Astrocyte (in vitro differentiated cells and primary cell): ENCODE data around the gene RRP36. TPM values are rescaled to one million over a fixed set of nuclear protein-coding genes. Genes with fewer than 3 reads are reported as not detected.

Source experiments
- DNase-seq: peaks from one replicate; pipeline ENCODE4 v3.0.0-alpha.2; 2010; ENCODE audit warnings: low read depth
- FAIRE-seq: peaks from 2 replicates; lab custom pipeline; 2011; peaks lifted over from hg19 to GRCh38; lab: Jason Lieb, UNC
- H2AFZ ChIP-seq: 2 replicates; pipeline ENCODE4 v1.6.0; 2012; ENCODE audit warnings: low read depth, low read length, inconsistent platforms
- H3K27ac ChIP-seq: 2 replicates; pipeline ENCODE4 v1.5.1; 2011; ENCODE audit warnings: low read depth, low read length, inconsistent platforms
- H3K27me3 ChIP-seq: 2 replicates; pipeline ENCODE4 v1.6.0; 2011; ENCODE audit warnings: low read length, inconsistent platforms; ENCODE audit not compliant: insufficient read depth
- H3K36me3 ChIP-seq: 2 replicates; pipeline ENCODE4 v1.5.1; 2011; ENCODE audit warnings: low read length, inconsistent platforms; ENCODE audit not compliant: insufficient read depth
- H3K4me1 ChIP-seq: 2 replicates; pipeline ENCODE4 v1.5.1; 2011; ENCODE audit warnings: low read length, inconsistent platforms; ENCODE audit not compliant: insufficient read depth
- H3K4me2 ChIP-seq: 2 replicates; pipeline ENCODE4 v1.6.0; 2012; ENCODE audit warnings: low read length, inconsistent platforms
- H3K4me3 ChIP-seq: 2 replicates; pipeline ENCODE4 v1.5.1; 2011; ENCODE audit warnings: low read depth, mild to moderate bottlenecking, low read length, inconsistent platforms; ENCODE audit not compliant: insufficient read depth
- H3K79me2 ChIP-seq: 2 replicates; pipeline ENCODE4 v1.6.0; 2012; ENCODE audit warnings: mild to moderate bottlenecking, low read length, inconsistent platforms; ENCODE audit not compliant: insufficient read depth
- H3K9ac ChIP-seq: 2 replicates; pipeline ENCODE4 v1.6.0; 2012; ENCODE audit warnings: mild to moderate bottlenecking, low read length, inconsistent platforms
- H3K9me3 ChIP-seq: 2 replicates; pipeline ENCODE4 v1.5.1; 2012; ENCODE audit warnings: low read depth, mild to moderate bottlenecking, low read length, inconsistent platforms; ENCODE audit not compliant: insufficient read depth
- H4K20me1 ChIP-seq: 2 replicates; pipeline ENCODE4 v1.6.0; 2012; ENCODE audit warnings: low read length, inconsistent platforms; ENCODE audit not compliant: insufficient read depth
- H3K27ac Mint-ChIP-seq: one replicate; pipeline ENCODE4 v1.8.0; 2021; ENCODE audit warnings: mild to moderate bottlenecking, mixed read lengths; ENCODE audit not compliant: unreplicated experiment
- H3K27me3 Mint-ChIP-seq: one replicate; pipeline ENCODE4 v1.8.0; 2021; ENCODE audit warnings: low read depth, mixed read lengths; ENCODE audit not compliant: unreplicated experiment
- H3K36me3 Mint-ChIP-seq: one replicate; pipeline ENCODE4 v1.8.0; 2021; ENCODE audit warnings: low read depth, mixed read lengths; ENCODE audit not compliant: unreplicated experiment
- H3K4me1 Mint-ChIP-seq: one replicate; pipeline ENCODE4 v1.8.0; 2021; ENCODE audit warnings: low read depth, mixed read lengths; ENCODE audit not compliant: unreplicated experiment
- H3K4me3 Mint-ChIP-seq: one replicate; pipeline ENCODE4 v1.8.0; 2021; ENCODE audit warnings: mild to moderate bottlenecking, moderate library complexity, mixed read lengths; ENCODE audit not compliant: unreplicated experiment
- H3K9me3 Mint-ChIP-seq: one replicate; pipeline ENCODE4 v1.8.0; 2021; ENCODE audit warnings: mild to moderate bottlenecking, mixed read lengths; ENCODE audit not compliant: unreplicated experiment
- EZH2 ChIP-seq: IDR thresholded peaks from 2 replicates; pipeline ENCODE4 v1.6.1; 2012; ENCODE audit warnings: mild to moderate bottlenecking, low read length, inconsistent platforms; ENCODE audit not compliant: insufficient read depth
- total RNA-seq: library from RNA; stranded (reverse); gene quantifications from 2 replicates; pipeline ENCODE4 v1.2.1, GENCODE V29; 2021
- TF ChIP-seq, protein P1 (sequence below): IDR thresholded peaks from 2 replicates; pipeline ENCODE4 v1.5.1; 2011; ENCODE audit warnings: low read depth, mild to moderate bottlenecking, inconsistent platforms, low read length, moderate library complexity; ENCODE audit not compliant: insufficient read depth

Gene RRP36
- total RNA-seq, 1 donor from 2014 or later: 77.9 TPM

DNA sequence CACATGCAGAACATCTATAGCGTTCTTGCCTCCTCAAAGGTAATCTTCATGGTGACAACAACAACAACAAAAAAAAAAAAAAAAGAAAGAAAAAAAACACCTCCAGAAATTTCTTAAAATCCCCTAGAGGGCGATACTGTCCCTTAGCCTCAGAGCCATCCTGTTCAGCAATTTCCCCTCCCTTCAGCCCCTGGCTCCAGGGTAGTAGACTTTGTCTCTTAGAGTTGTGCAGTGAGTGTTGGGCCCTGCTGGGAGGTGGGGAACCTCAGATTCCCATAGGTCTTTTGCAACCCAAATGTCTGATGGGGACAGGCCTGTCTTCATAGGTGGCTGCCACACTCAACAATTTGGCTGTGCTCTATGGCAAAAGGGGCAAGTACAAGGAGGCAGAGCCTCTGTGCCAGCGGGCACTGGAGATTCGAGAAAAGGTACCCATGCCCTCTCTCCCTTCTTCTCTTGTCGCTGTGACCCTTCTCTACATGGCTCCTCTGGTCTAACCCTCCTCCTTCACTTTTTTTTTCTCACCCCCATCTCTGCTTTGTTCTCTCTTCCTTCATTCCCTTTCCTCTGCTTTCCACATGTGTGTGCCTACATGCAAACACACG is 48.7 kb downstream of the RRP36 start:
- Mint-ChIP-seq H3K27me3 (no peaks in the 10 kb centered on the region), H3K4me1 (peaks cover 29% of the 10 kb centered on the region), H3K9me3 (no peaks in the 10 kb centered on the region), H3K36me3 (peaks cover 20% of the 10 kb centered on the region), H3K4me3 (no peak overlapping the region), H3K27ac (peak overlapping the region; percentile 27)
- Histone ChIP-seq H3K27me3 (no peaks in the 10 kb centered on the region), H3K36me3 (no peaks in the 10 kb centered on the region), H3K9me3 (no peaks in the 10 kb centered on the region), H3K9ac (peak overlapping the region; percentile 10), H3K4me1 (peaks cover 4% of the 10 kb centered on the region), H4K20me1 (no peaks in the 10 kb centered on the region), H2AFZ (no peak overlapping the region), H3K4me3 (no peak overlapping the region), H3K4me2 (no peak overlapping the region), H3K27ac (no peak overlapping the region), H3K79me2 (no peaks in the 10 kb centered on the region)
- no peak for TF ChIP-seq EZH2
- TF ChIP-seq, protein P1, sequence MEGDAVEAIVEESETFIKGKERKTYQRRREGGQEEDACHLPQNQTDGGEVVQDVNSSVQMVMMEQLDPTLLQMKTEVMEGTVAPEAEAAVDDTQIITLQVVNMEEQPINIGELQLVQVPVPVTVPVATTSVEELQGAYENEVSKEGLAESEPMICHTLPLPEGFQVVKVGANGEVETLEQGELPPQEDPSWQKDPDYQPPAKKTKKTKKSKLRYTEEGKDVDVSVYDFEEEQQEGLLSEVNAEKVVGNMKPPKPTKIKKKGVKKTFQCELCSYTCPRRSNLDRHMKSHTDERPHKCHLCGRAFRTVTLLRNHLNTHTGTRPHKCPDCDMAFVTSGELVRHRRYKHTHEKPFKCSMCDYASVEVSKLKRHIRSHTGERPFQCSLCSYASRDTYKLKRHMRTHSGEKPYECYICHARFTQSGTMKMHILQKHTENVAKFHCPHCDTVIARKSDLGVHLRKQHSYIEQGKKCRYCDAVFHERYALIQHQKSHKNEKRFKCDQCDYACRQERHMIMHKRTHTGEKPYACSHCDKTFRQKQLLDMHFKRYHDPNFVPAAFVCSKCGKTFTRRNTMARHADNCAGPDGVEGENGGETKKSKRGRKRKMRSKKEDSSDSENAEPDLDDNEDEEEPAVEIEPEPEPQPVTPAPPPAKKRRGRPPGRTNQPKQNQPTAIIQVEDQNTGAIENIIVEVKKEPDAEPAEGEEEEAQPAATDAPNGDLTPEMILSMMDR: peak; percentile 68
- FAIRE-seq (no peak), DNase-seq (peak; percentile 52)

DNA sequence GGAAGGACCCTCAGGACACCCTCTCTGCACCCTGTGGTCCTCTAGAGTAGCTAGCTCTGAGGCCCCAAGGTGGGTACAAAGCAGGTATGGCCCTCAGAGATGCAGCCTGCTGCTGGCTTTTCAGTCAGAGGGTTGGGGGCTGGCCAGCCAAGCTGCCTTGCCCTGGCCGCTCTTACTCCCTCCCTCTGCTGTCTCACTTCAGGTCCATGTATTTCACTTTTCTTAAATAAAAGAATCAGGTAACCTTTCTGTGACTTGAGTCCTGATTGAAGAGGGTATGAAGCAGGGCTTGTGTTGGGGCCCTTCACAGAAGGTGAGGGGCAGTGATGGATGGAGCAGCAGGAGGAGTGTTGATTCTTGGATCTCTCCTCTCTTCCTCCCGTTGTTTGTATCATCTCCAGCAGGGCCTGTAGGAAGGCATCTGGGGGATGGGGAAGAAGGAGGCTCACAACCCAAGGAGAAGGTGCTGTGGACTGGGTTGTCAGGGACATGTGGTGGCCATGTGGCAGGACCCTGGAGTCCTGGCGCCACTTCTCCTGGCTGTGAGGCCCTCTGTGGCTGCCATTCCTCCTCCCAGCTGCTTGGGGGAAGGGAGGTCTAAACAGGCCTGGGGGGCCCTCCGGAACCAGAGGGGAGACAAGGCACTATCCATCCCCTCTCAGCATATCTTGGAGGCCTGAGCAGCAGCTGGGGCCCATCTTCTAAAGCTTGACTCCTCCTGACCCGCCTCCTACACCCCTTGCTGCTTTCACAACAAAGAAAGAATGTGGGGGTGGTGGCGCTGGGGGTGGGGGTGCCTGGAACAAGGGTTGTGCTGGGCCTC is 53.6 kb downstream of the RRP36 start:
- Mint-ChIP-seq H3K36me3 (peaks cover 6% of the 10 kb centered on the region), H3K4me1 (peaks cover 35% of the 10 kb centered on the region), H3K27ac (peak overlapping the region; percentile 83), H3K9me3 (no peaks in the 10 kb centered on the region), H3K27me3 (no peaks in the 10 kb centered on the region), H3K4me3 (peak overlapping the region; percentile 80)
- no peaks in the 10 kb centered on the region for H3K9me3 ChIP-seq
- DNase-seq (no peak), FAIRE-seq (no peak)
- H3K4me2 ChIP-seq: peak overlapping the region; percentile 89
- H2AFZ ChIP-seq: no peak overlapping the region
- H3K27me3 ChIP-seq: no peaks in the 10 kb centered on the region
- peaks cover 26% of the 10 kb centered on the region for H4K20me1 ChIP-seq
- H3K27ac ChIP-seq: peak overlapping the region; percentile 81
- H3K9ac ChIP-seq: peak overlapping the region; percentile 72
- H3K4me3 ChIP-seq: no peak overlapping the region
- H3K79me2 ChIP-seq: peaks cover 39% of the 10 kb centered on the region
- peaks cover 29% of the 10 kb centered on the region for H3K4me1 ChIP-seq
- TF ChIP-seq EZH2: no peak
- TF ChIP-seq, protein P1: no peak
- no peaks in the 10 kb centered on the region for H3K36me3 ChIP-seq
